ENCODE data around the gene CARNS1. TPM values are rescaled to one million over a fixed set of nuclear protein-coding genes. Genes with fewer than 3 reads are reported as not detected.

Gene CARNS1
- total RNA-seq, 1 experiment from 2014 or later, result 1.3 TPM

- TF ChIP-seq USF2 (CRISPR knock-in tag; IDR thresholded peaks at IDR 0.05), result no peak
- TF ChIP-seq SP1 (CRISPR knock-in tag; conservative IDR thresholded peaks at IDR 0.05), result no peak
- no peak for TF ChIP-seq MAX (CRISPR knock-in tag; IDR thresholded peaks at IDR 0.05)
- H3K4me3 Mint-ChIP-seq, result no peak overlapping the region
- peaks cover 6% of the 10 kb centered on the region for H3K27me3 Mint-ChIP-seq (ENCODE audit: low read depth)
- no peak for DNase-seq (ENCODE audit: low spot score)
- H3K4me1 Mint-ChIP-seq, result no peaks in the 10 kb centered on the region
- POLR2A ChIA-PET, result no interaction called here
- ATAC-seq, result no peak
- CTCF ChIA-PET, result interaction anchor here (1.2 kb wide), 1 partner anchor 51 kb away, joined by 3 read pairs; no protein-coding TSS in a partner anchor
- H3K27ac Mint-ChIP-seq, result no peak overlapping the region
- H3K36me3 Mint-ChIP-seq, result no peaks in the 10 kb centered on the region
- no peaks in the 10 kb centered on the region for H3K9me3 Mint-ChIP-seq
Observed at GRCh38 chr11:67458266-67458665, 42.8 kb downstream of the CARNS1 start.

GRCh38 chr11:67463186-67463585 is 47.7 kb downstream of the CARNS1 start:
- CTCF ChIA-PET, result no interaction called here
- no peak for ATAC-seq
- H3K27me3 Mint-ChIP-seq (ENCODE audit: low read depth), result peaks cover 6% of the 10 kb centered on the region; the same call in 1 of the 2 replicates

More at GRCh38 chr11:67463186-67463585, 47.7 kb downstream of the CARNS1 start:
- TF ChIP-seq RORB (CRISPR knock-in tag; IDR thresholded peaks at IDR 0.05) (no peak), HMGA2 (CRISPR knock-in tag; IDR thresholded peaks at IDR 0.05) (no peak), MAX (CRISPR knock-in tag; IDR thresholded peaks at IDR 0.05) (no peak), FOXP1 (CRISPR knock-in tag; IDR thresholded peaks at IDR 0.05; ENCODE audit: borderline replicate concordance) (no peak), TEAD4 (CRISPR knock-in tag; IDR thresholded peaks at IDR 0.05) (no peak), STAT6 (CRISPR knock-in tag; conservative IDR thresholded peaks at IDR 0.05; ENCODE audit: low read depth) (no peak), ZNF219 (CRISPR knock-in tag; IDR thresholded peaks at IDR 0.05; ENCODE audit: borderline replicate concordance) (no peak), GABPB1 (CRISPR knock-in tag; IDR thresholded peaks at IDR 0.05) (no peak), NFE2L1 (CRISPR knock-in tag; IDR thresholded peaks at IDR 0.05) (no peak), RELA (CRISPR knock-in tag; IDR thresholded peaks at IDR 0.05; ENCODE audit: borderline replicate concordance) (no peak), CBFB (CRISPR knock-in tag; IDR thresholded peaks at IDR 0.05; ENCODE audit: low read depth) (no peak), EMX1 (CRISPR knock-in tag; IDR thresholded peaks at IDR 0.05) (no peak), ATF1 (CRISPR knock-in tag; IDR thresholded peaks at IDR 0.05) (no peak), E2F5 (CRISPR knock-in tag; IDR thresholded peaks at IDR 0.05) (no peak), NR1H2 (CRISPR knock-in tag; IDR thresholded peaks at IDR 0.05) (no peak), NR2C2 (CRISPR knock-in tag; IDR thresholded peaks at IDR 0.05) (no peak), ZNF263 (CRISPR knock-in tag; IDR thresholded peaks at IDR 0.05; ENCODE audit: low read depth) (no peak)
- TF ChIP-seq, protein P1, sequence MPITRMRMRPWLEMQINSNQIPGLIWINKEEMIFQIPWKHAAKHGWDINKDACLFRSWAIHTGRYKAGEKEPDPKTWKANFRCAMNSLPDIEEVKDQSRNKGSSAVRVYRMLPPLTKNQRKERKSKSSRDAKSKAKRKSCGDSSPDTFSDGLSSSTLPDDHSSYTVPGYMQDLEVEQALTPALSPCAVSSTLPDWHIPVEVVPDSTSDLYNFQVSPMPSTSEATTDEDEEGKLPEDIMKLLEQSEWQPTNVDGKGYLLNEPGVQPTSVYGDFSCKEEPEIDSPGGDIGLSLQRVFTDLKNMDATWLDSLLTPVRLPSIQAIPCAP (CRISPR knock-in tag; IDR thresholded peaks at IDR 0.05), result no peak
- H3K4me3 Mint-ChIP-seq, result no peak overlapping the region
- no peak for DNase-seq (ENCODE audit: low spot score)
- H3K27ac Mint-ChIP-seq, result no peak overlapping the region
- POLR2A ChIA-PET, result interaction anchor here (1.1 kb wide), 1 partner anchor 25 kb away, joined by 3 read pairs; no protein-coding TSS in a partner anchor
- peaks cover 20% of the 10 kb centered on the region for H3K4me1 Mint-ChIP-seq
- no peaks in the 10 kb centered on the region for H3K9me3 Mint-ChIP-seq
- H3K36me3 Mint-ChIP-seq, result no peaks in the 10 kb centered on the region

Measured in WTC11 (cell line).